ENCODE results near the gene ZNF711. TPM values are rescaled to one million over a fixed set of nuclear protein-coding genes. Genes with fewer than 3 reads are reported as not detected.

Gene ZNF711
- total RNA-seq = 36.0 and 36.2 TPM in 2 replicates
- long read RNA-seq, full-length matches to known transcripts = 2 of 45 reads
- long read RNA-seq, partial matches to known transcripts = 4 of 45 reads
- long read RNA-seq, other reads (novel, unspliced or antisense) = 39 of 45 reads

GRCh38 chrX:85243761-85244449 lies at the start of gene ZNF711, which contains the start of gene SATL1:
Gene ZNF711 (plus strand): TSS chrX:85243991. CDS start chrX:85247573, 3,582 bp downstream.
Gene SATL1 (minus strand): TSS chrX:85243779. CDS start chrX:85108968, 134,811 bp downstream.
- Mint-ChIP-seq H3K4me1 (ENCODE audit: low read depth) (peaks cover 27% of the 10 kb centered on the region), H3K36me3 (ENCODE audit: insufficient read depth) (peaks cover 7% of the 10 kb centered on the region), H3K27ac (peak within 1 kb of the TSS; percentile 98), H3K9me3 (ENCODE audit: low read depth) (peaks cover 15% of the 10 kb centered on the region), H3K4me3 (ENCODE audit: low read depth) (peak within 1 kb of the TSS; percentile 95), H3K27me3 (no peaks in the 10 kb centered on the region)
- peak; percentile 69 for DNase-seq (ENCODE audit: low spot score, unreplicated experiment)
- TF ChIP-seq CTCF (IDR thresholded peaks at IDR 0.05; ENCODE audit: unreplicated experiment) = no peak

- H3K4me3 Mint-ChIP-seq (ENCODE audit: low read depth) = no peak overlapping the region
- H3K27ac Mint-ChIP-seq = no peak overlapping the region
- peaks cover 3% of the 10 kb centered on the region for H3K36me3 Mint-ChIP-seq (ENCODE audit: insufficient read depth)
- peaks cover 42% of the 10 kb centered on the region for H3K9me3 Mint-ChIP-seq (ENCODE audit: low read depth)
- DNase-seq (ENCODE audit: low spot score, unreplicated experiment) = no peak
- no peak for TF ChIP-seq CTCF (IDR thresholded peaks at IDR 0.05; ENCODE audit: unreplicated experiment)
- H3K4me1 Mint-ChIP-seq (ENCODE audit: low read depth) = no peaks in the 10 kb centered on the region
- H3K27me3 Mint-ChIP-seq = no peaks in the 10 kb centered on the region
These were observed 47.5 kb upstream of the ZNF711 start for GRCh38 chrX:85196319-85196718.

GRCh38 chrX:85203461-85203970 lies 40.3 kb upstream of the ZNF711 start:
- H3K36me3 Mint-ChIP-seq (ENCODE audit: insufficient read depth) = no peaks in the 10 kb centered on the region
- no peaks in the 10 kb centered on the region for H3K27me3 Mint-ChIP-seq
- DNase-seq (ENCODE audit: low spot score, unreplicated experiment) = no peak
- no peak for TF ChIP-seq CTCF (IDR thresholded peaks at IDR 0.05; ENCODE audit: unreplicated experiment)
- H3K9me3 Mint-ChIP-seq (ENCODE audit: low read depth) = peaks cover 11% of the 10 kb centered on the region
- no peaks in the 10 kb centered on the region for H3K4me1 Mint-ChIP-seq (ENCODE audit: low read depth)
- H3K4me3 Mint-ChIP-seq (ENCODE audit: low read depth) = no peak overlapping the region
- no peak overlapping the region for H3K27ac Mint-ChIP-seq

- TF ChIP-seq CTCF (IDR thresholded peaks at IDR 0.05; ENCODE audit: unreplicated experiment) = no peak
- Mint-ChIP-seq H3K27me3 (no peaks in the 10 kb centered on the region), H3K4me1 (ENCODE audit: low read depth) (no peaks in the 10 kb centered on the region), H3K4me3 (ENCODE audit: low read depth) (no peak overlapping the region), H3K36me3 (ENCODE audit: insufficient read depth) (no peaks in the 10 kb centered on the region), H3K27ac (no peak overlapping the region), H3K9me3 (ENCODE audit: low read depth) (peaks cover 35% of the 10 kb centered on the region)
- DNase-seq (ENCODE audit: low spot score, unreplicated experiment) = no peak
These were observed 29.8 kb upstream of the ZNF711 start for GRCh38 chrX:85213792-85214530.

- H3K4me3 Mint-ChIP-seq (ENCODE audit: low read depth) = no peak overlapping the region
- H3K36me3 Mint-ChIP-seq (ENCODE audit: insufficient read depth) = no peaks in the 10 kb centered on the region
- H3K9me3 Mint-ChIP-seq (ENCODE audit: low read depth) = peaks cover 30% of the 10 kb centered on the region
- H3K27ac Mint-ChIP-seq = no peak overlapping the region
- no peak for TF ChIP-seq CTCF (IDR thresholded peaks at IDR 0.05; ENCODE audit: unreplicated experiment)
- no peaks in the 10 kb centered on the region for H3K27me3 Mint-ChIP-seq
- H3K4me1 Mint-ChIP-seq (ENCODE audit: low read depth) = no peaks in the 10 kb centered on the region
- DNase-seq (ENCODE audit: low spot score, unreplicated experiment) = no peak
These were observed 27.8 kb upstream of the ZNF711 start for GRCh38 chrX:85215946-85216345.

Data from progenitor cell of endocrine pancreas (in vitro differentiated cells).